ENCODE measurements around the gene NT5E.
A peak's percentile ranks its signal among the peaks of the same experiment; 100 is the strongest.

NT5E gene

DNA sequence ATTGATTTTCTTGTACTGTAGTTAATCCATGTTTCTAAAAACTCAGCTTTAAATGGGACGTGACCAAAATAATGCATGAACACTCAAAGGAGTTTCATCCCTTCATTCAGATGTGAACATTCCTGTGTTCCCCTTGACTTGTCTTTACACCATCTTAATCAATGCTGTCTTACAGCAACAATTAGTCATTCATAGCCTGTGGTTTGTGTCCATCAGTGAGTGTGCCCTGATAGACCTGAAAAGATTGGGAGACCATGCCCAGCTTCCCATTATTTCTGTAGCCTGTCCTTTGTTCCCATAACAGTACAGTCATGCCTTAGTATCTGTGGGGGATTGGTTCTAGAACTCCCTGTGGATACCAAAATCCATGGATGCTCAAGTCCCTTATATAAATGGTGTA is 23.9 kb downstream of the NT5E start:
- H3K9me3 ChIP-seq (replicated peaks; ENCODE audit: low read length), result no peaks in the 10 kb centered on the region
- H3K36me3 ChIP-seq (ENCODE audit: insufficient read depth, low read length), result peaks cover 94% of the 10 kb centered on the region
- no peak overlapping the region for H3K4me3 ChIP-seq (ENCODE audit: low read length)
- peaks cover 22% of the 10 kb centered on the region for H3K4me1 ChIP-seq (ENCODE audit: control insufficient read depth, insufficient read depth, low read length)
- H3K4me2 ChIP-seq (ENCODE audit: low read length), result no peak overlapping the region
- no peak overlapping the region for H3K9ac ChIP-seq (ENCODE audit: low read depth, low read length)
- no peaks in the 10 kb centered on the region for H3K27me3 ChIP-seq (ENCODE audit: control insufficient read depth, insufficient read depth, low read length)

DNA sequence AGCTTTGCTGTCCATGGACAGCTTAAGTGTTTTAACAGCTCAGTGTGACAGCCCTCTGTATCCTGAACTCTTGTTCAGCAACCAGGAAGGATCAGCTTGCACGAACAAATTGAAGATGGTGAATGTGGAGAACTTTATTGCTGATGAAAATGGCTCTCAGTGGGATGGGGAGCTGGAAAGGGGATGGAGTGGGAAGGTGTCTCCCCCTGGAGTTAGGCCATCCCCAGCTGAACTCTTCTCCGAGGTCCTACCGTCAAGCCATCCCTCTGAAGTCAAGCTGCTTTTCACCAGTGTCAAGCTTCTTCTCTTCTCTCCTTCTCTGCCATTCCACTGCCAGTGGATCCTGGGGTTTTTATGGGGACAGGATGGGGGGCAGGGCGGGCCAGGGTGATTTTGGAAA is 26.6 kb downstream of the NT5E start:
- Histone ChIP-seq H3K4me2 (ENCODE audit: low read length) (no peak overlapping the region), H3K36me3 (ENCODE audit: insufficient read depth, low read length) (peaks cover 95% of the 10 kb centered on the region), H3K9me3 (replicated peaks; ENCODE audit: low read length) (no peaks in the 10 kb centered on the region), H3K4me1 (ENCODE audit: control insufficient read depth, insufficient read depth, low read length) (peaks cover 13% of the 10 kb centered on the region), H3K4me3 (ENCODE audit: low read length) (no peak overlapping the region), H3K9ac (ENCODE audit: low read depth, low read length) (no peak overlapping the region), H3K27me3 (ENCODE audit: control insufficient read depth, insufficient read depth, low read length) (no peaks in the 10 kb centered on the region)

- Histone ChIP-seq H3K9ac (ENCODE audit: low read depth, low read length) (no peak overlapping the region), H3K4me3 (ENCODE audit: low read length) (no peak overlapping the region), H3K36me3 (ENCODE audit: insufficient read depth, low read length) (peaks cover 87% of the 10 kb centered on the region), H3K4me1 (ENCODE audit: control insufficient read depth, insufficient read depth, low read length) (peaks cover 24% of the 10 kb centered on the region), H3K4me2 (ENCODE audit: low read length) (no peak overlapping the region), H3K27me3 (ENCODE audit: control insufficient read depth, insufficient read depth, low read length) (no peaks in the 10 kb centered on the region), H3K9me3 (replicated peaks; ENCODE audit: low read length) (no peaks in the 10 kb centered on the region)
Observed at GRCh38 chr6:85479208-85479607, 29.3 kb downstream of the NT5E start.

DNA sequence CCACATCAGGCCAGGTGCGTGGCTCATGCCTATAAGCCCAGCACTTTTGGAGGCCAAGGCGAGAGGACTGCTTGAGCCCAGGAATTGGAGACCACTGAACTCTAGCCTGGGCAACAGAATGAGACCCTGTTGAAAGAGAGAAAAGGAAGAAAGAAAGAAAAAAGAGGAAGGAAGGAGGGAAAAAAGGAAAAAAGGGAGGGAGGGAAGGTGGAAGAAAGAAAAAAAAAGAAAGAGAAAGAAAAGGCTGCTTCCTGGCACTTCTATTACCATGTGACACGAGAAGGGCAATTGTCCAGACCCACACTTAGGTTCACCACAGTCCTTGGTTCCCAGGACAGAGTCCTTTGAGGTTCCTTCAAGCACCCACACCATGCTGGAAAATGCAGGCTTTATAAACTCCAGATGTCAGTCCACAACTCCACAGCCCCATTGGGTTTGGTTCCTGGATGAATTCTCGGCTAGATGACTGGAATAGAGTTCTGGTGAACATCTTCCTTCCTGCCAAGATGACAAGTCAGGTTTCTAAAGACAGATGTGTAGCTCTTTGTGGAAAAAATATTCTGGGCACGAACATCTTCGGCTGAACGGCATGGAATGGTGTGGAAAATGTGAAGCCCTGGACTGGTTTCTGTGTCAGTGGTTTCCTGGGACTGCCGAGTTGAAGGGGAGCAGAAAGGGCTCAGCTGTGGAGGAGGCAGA is 32.5 kb downstream of the NT5E start:
- H3K9ac ChIP-seq (ENCODE audit: low read depth, low read length), result peak overlapping the region; percentile 43
- H3K4me2 ChIP-seq (ENCODE audit: low read length), result peak overlapping the region; percentile 9
- no peak overlapping the region for H3K4me3 ChIP-seq (ENCODE audit: low read length)
- no peaks in the 10 kb centered on the region for H3K27me3 ChIP-seq (ENCODE audit: control insufficient read depth, insufficient read depth, low read length)
- peaks cover 85% of the 10 kb centered on the region for H3K36me3 ChIP-seq (ENCODE audit: insufficient read depth, low read length)
- no peaks in the 10 kb centered on the region for H3K9me3 ChIP-seq (replicated peaks; ENCODE audit: low read length)
- peaks cover 24% of the 10 kb centered on the region for H3K4me1 ChIP-seq (ENCODE audit: control insufficient read depth, insufficient read depth, low read length)

GRCh38 chr6:85482905-85483700 is 33.2 kb downstream of the NT5E start:
- Histone ChIP-seq H3K9ac (ENCODE audit: low read depth, low read length) (peak overlapping the region; percentile 43), H3K27me3 (ENCODE audit: control insufficient read depth, insufficient read depth, low read length) (no peaks in the 10 kb centered on the region), H3K9me3 (replicated peaks; ENCODE audit: low read length) (no peaks in the 10 kb centered on the region), H3K36me3 (ENCODE audit: insufficient read depth, low read length) (peaks cover 85% of the 10 kb centered on the region), H3K4me3 (ENCODE audit: low read length) (no peak overlapping the region), H3K4me1 (ENCODE audit: control insufficient read depth, insufficient read depth, low read length) (peaks cover 24% of the 10 kb centered on the region), H3K4me2 (ENCODE audit: low read length) (peak overlapping the region; percentile 9)

DNA sequence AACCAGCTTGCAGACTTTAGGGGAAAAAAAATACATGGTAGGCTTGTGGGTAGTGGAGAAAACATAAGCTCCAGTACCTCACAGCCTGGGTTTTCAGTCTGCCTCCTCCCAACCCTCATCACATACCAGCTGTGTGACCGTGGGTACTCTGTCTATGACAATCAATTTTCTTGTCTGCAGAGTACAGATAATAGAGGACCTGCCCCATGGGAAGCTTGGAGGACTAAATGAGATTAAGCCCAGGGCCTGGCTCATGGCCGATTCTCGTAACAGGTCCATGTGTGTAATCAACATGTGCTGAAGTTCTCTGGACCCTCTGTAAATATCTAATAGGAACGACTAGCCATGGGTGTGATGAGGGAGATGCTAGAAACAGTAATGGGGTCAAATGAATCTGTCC is 34.0 kb downstream of the NT5E start:
- Histone ChIP-seq H3K4me2 (ENCODE audit: low read length) (no peak overlapping the region), H3K9me3 (replicated peaks; ENCODE audit: low read length) (no peaks in the 10 kb centered on the region), H3K4me3 (ENCODE audit: low read length) (no peak overlapping the region), H3K9ac (ENCODE audit: low read depth, low read length) (no peak overlapping the region), H3K36me3 (ENCODE audit: insufficient read depth, low read length) (peaks cover 84% of the 10 kb centered on the region), H3K27me3 (ENCODE audit: control insufficient read depth, insufficient read depth, low read length) (no peaks in the 10 kb centered on the region), H3K4me1 (ENCODE audit: control insufficient read depth, insufficient read depth, low read length) (peaks cover 24% of the 10 kb centered on the region)

DNA sequence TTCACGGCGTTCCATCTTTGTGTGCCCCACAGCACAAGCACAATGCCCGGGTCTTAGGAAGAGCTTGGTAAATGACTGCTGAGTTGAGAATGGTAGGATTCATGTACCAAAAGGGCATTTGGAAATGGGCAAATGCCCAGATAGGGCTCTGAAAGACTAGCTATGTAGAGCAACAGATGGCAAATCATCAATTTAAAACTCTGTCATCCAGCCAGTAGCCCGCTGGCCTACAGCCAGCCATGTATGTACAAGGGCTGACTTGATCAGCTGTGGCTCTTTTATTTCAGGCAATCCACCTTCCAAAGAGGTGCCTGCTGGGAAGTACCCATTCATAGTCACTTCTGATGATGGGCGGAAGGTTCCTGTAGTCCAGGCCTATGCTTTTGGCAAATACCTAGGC is 35.1 kb downstream of the NT5E start:
- Histone ChIP-seq H3K4me1 (ENCODE audit: control insufficient read depth, insufficient read depth, low read length) (peaks cover 24% of the 10 kb centered on the region), H3K36me3 (ENCODE audit: insufficient read depth, low read length) (peaks cover 84% of the 10 kb centered on the region), H3K9ac (ENCODE audit: low read depth, low read length) (no peak overlapping the region), H3K4me2 (ENCODE audit: low read length) (no peak overlapping the region), H3K4me3 (ENCODE audit: low read length) (no peak overlapping the region), H3K27me3 (ENCODE audit: control insufficient read depth, insufficient read depth, low read length) (no peaks in the 10 kb centered on the region), H3K9me3 (replicated peaks; ENCODE audit: low read length) (no peaks in the 10 kb centered on the region)

DNA sequence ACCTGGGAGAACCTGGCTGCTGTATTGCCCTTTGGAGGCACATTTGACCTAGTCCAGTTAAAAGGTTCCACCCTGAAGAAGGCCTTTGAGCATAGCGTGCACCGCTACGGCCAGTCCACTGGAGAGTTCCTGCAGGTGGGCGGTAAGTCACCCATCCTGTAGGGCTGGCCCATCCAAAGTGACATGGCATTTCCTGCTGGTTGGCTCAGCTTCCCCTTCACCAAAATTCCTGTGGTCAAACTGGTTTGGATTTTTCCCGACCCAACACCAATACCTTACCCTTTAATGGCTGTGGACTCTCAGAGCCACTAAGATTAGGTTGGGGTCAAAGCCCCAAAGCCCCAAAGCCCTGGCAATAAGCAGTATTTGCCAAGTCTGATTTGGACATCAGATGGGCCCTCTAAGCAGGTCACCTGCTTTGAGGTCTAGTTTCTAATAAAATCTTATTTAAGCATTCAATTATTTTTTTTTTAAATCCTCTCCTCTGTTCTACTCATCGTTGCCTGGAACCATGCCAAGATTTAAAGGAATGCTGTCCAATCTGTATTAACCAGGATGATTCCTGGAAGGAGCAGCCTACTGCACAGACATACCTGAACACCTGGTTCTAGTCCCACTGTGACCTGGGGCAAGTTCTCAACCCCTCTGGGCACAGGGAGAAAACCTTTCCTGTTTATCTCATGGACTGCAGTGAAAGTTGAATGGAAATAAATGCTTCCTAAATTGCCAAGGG is 40.8 kb downstream of the NT5E start:
- Histone ChIP-seq H3K27me3 (ENCODE audit: control insufficient read depth, insufficient read depth, low read length) (no peaks in the 10 kb centered on the region), H3K9ac (ENCODE audit: low read depth, low read length) (no peak overlapping the region), H3K4me1 (ENCODE audit: control insufficient read depth, insufficient read depth, low read length) (peaks cover 8% of the 10 kb centered on the region), H3K36me3 (ENCODE audit: insufficient read depth, low read length) (peaks cover 93% of the 10 kb centered on the region), H3K9me3 (replicated peaks; ENCODE audit: low read length) (no peaks in the 10 kb centered on the region), H3K4me2 (ENCODE audit: low read length) (no peak overlapping the region), H3K4me3 (ENCODE audit: low read length) (no peak overlapping the region)

DNA sequence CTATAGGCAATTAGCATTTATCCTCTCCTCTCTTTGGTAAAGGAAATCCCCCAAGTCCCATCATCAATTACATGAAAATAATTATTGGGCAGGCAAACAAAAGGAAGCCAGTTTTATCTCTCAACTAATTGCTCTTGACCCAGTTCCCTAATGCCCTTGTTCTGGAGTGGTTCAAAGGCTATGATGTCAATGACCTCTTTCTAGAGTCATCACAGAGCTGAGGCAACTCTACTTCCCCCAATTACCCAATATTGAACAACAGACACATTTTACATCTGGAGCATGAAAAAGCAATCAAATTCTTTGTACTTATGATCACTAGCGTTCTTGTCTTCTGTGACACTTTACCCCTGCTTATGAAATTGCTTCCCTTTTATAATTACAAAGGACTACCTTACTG is 43.5 kb downstream of the NT5E start:
- Histone ChIP-seq H3K9ac (ENCODE audit: low read depth, low read length) (no peak overlapping the region), H3K4me2 (ENCODE audit: low read length) (no peak overlapping the region), H3K27me3 (ENCODE audit: control insufficient read depth, insufficient read depth, low read length) (no peaks in the 10 kb centered on the region), H3K36me3 (ENCODE audit: insufficient read depth, low read length) (peaks cover 77% of the 10 kb centered on the region), H3K4me1 (ENCODE audit: control insufficient read depth, insufficient read depth, low read length) (peaks cover 8% of the 10 kb centered on the region), H3K4me3 (ENCODE audit: low read length) (no peak overlapping the region), H3K9me3 (replicated peaks; ENCODE audit: low read length) (no peaks in the 10 kb centered on the region)

DNA sequence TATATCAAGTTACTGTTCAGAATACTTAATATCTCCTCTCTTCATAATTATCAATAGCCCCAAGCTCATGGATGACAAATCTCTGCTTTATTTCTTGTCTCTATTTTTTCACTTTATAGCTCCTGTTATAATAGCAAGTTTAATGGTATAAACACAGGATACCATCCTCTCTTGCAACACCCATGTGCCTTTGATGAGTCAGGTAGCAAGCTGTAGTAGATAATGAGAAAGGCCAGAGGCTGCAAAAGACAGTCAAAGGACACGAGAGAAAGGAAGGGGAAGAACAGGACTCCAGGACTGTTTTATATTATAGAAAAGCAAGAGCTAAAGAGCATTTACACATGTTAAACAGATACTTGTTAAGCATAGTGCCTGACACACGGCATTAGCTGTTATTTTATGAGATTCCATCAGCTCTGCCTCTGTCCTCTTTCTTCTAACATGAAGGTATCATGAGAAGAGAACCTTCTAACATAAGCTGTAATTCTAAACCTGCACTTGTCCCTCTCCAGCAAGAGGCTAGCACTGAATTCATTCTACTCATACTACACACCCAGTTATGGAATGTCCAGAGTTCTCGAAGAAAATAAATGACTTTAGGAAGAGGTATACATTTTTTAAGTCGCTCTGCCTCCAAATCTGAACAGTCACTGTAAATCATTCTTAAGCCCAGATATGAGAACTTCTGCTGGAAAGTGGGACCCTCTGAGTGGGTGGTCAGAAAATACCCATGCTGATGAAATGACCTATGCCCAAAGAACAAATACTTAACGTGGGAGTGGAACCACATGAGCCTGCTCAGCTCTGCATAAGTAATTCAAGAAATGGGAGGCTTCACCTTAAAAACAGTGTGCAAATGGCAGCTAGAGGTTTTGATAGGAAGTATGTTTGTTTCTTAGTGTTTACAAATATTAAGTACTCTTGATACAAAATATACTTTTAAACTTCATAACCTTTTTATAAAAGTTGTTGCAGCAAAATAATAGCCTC is 45.0 kb downstream of the NT5E start:
- Histone ChIP-seq H3K9me3 (replicated peaks; ENCODE audit: low read length) (no peaks in the 10 kb centered on the region), H3K4me1 (ENCODE audit: control insufficient read depth, insufficient read depth, low read length) (peaks cover 16% of the 10 kb centered on the region), H3K27me3 (ENCODE audit: control insufficient read depth, insufficient read depth, low read length) (no peaks in the 10 kb centered on the region), H3K36me3 (ENCODE audit: insufficient read depth, low read length) (peaks cover 66% of the 10 kb centered on the region), H3K4me2 (ENCODE audit: low read length) (no peak overlapping the region), H3K9ac (ENCODE audit: low read depth, low read length) (no peak overlapping the region), H3K4me3 (ENCODE audit: low read length) (no peak overlapping the region)

All from skeletal muscle satellite cell (primary cell).